OCI-LY7 (cell line): ENCODE measurements around the gene FLCN. TPM values are rescaled to one million over a fixed set of nuclear protein-coding genes. Genes with fewer than 3 reads are reported as not detected.

Experiments
- BruUV-seq: library from RNA; stranded (reverse); fragments of 400-500 nt; replicated peaks from 2 replicates; lab custom pipeline; 2021; lab: Mats Ljungman, UMichigan
- CTCF ChIA-PET: fragments of 300-600 bp; sonication (Branson Sonifier 250); formaldehyde crosslinking; loops from one replicate; lab custom pipeline; 2022; ENCODE audit warnings: antibody characterized with exemption; ENCODE audit not compliant: unreplicated experiment; lab: Charles Lee
- POLR2A ChIA-PET: fragments of 300-600 bp; sonication (Branson Sonifier 250); formaldehyde crosslinking; loops from one replicate; lab custom pipeline; 2022; ENCODE audit warnings: antibody characterized with exemption; lab: Charles Lee
- DNase-seq: peaks from one replicate; pipeline ENCODE4 v3.0.0-alpha.2; 2015; ENCODE audit warnings: low spot score
- H2AFZ ChIP-seq: fragments of 200-600 bp; sonication (generic), shearing (Covaris generic); 2 replicates; pipeline ENCODE4 v1.6.1; 2014; ENCODE audit warnings: mild to moderate bottlenecking, antibody characterized with exemption, low read length, moderate library complexity
- H3K27ac ChIP-seq: fragments of 200-600 bp; sonication (generic); 2 replicates; pipeline ENCODE4 v1.5.1; 2014; ENCODE audit warnings: mixed run types, low read depth, mild to moderate bottlenecking, moderate library complexity, low read length, inconsistent platforms; ENCODE audit not compliant: poor library complexity, severe bottlenecking
- H3K36me3 ChIP-seq: fragments of 200-600 bp; sonication (generic); 2 replicates; pipeline ENCODE4 v1.6.1; 2014; ENCODE audit warnings: mild to moderate bottlenecking, antibody characterized with exemption, low read length, moderate library complexity, mixed read lengths; ENCODE audit not compliant: insufficient read depth
- H3K4me1 ChIP-seq: fragments of 200-600 bp; sonication (generic); 2 replicates; pipeline ENCODE4 v1.5.1; 2014; ENCODE audit warnings: mild to moderate bottlenecking, low read length; ENCODE audit not compliant: insufficient read depth, poor library complexity, severe bottlenecking
- H3K4me2 ChIP-seq: fragments of 200-600 bp; sonication (generic); 2 replicates; pipeline ENCODE4 v1.6.1; 2014; ENCODE audit warnings: mild to moderate bottlenecking, low read length
- H3K4me3 ChIP-seq: fragments of 200-600 bp; sonication (generic); 2 replicates; pipeline ENCODE4 v1.5.1; 2014; ENCODE audit warnings: mild to moderate bottlenecking, low read depth, low read length; ENCODE audit not compliant: poor library complexity, severe bottlenecking
- H3K79me2 ChIP-seq: fragments of 200-600 bp; sonication (generic); 2 replicates; pipeline ENCODE4 v1.6.1; 2016; ENCODE audit warnings: low read depth, mild to moderate bottlenecking, low read length, moderate library complexity, mixed read lengths; ENCODE audit not compliant: insufficient read depth
- H3K9me2 ChIP-seq: fragments of 200-600 bp; sonication (generic); 2 replicates; pipeline ENCODE4 v1.6.1; 2016; ENCODE audit warnings: mild to moderate bottlenecking, low read length, mixed read lengths; ENCODE audit not compliant: insufficient read depth
- H3K9me3 ChIP-seq: fragments of 200-600 bp; sonication (generic); 2 replicates; pipeline ENCODE4 v1.6.1; 2014; ENCODE audit warnings: mild to moderate bottlenecking, mixed run types, low read length, mixed read lengths
- H4K20me1 ChIP-seq: fragments of 200-600 bp; sonication (generic); 2 replicates; pipeline ENCODE4 v1.6.1; 2014; ENCODE audit warnings: mild to moderate bottlenecking, antibody characterized with exemption, low read length, moderate library complexity, mixed read lengths; ENCODE audit not compliant: insufficient read depth
- CTCF ChIP-seq: fragments of 200-600 bp; sonication (generic); conservative IDR thresholded peaks from 2 replicates; pipeline ENCODE4 v1.5.1; 2014; ENCODE audit warnings: mild to moderate bottlenecking, antibody characterized with exemption, low read length, moderate library complexity, mixed read lengths
- EZH2phosphoT487 ChIP-seq: fragments of 200-600 bp; sonication (generic); IDR thresholded peaks from 2 replicates; pipeline ENCODE4 v1.6.1; 2018; ENCODE audit warnings: low read depth, borderline replicate concordance, mild to moderate bottlenecking, mixed run types, antibody characterized with exemption, low read length, moderate library complexity, mixed read lengths
- intact Hi-C: fragments of 100-400 bp; cut with micrococcal nuclease; formaldehyde crosslinking; loops from one replicate; pipeline ENCODE4 v1.10.0; 2022; ENCODE audit not compliant: unreplicated experiment
- total RNA-seq, 2 experiments: library from RNA; depleted of rRNA in 1 of 2; stranded (reverse); fragments of >200 nt in 1 of 2; shearing (Covaris generic) in 1 of 2; gene quantifications; 2 replicates each; pipeline ENCODE4 v1.2.3, GENCODE V29; 2014 to 2022

The FLCN gene
- total RNA-seq, 2 experiments from 2014 or later: 20.5 to 20.9 TPM

GRCh38 chr17:17213775-17214174 lies 23.2 kb downstream of the FLCN start:
- H3K9me2 ChIP-seq: no peaks in the 10 kb centered on the region
- TF ChIP-seq CTCF (no peak), EZH2phosphoT487 (no peak)
- DNase-seq: no peak
- peaks cover 23% of the 10 kb centered on the region; the same call in 1 of the 2 replicates for H3K36me3 ChIP-seq
- no peaks in the 10 kb centered on the region for H3K9me3 ChIP-seq
- CTCF ChIA-PET: no interaction called here
- H3K4me2 ChIP-seq: no peak overlapping the region
- H3K79me2 ChIP-seq: no peaks in the 10 kb centered on the region
- H4K20me1 ChIP-seq: no peaks in the 10 kb centered on the region
- BruUV-seq: no TSS peak
- intact Hi-C loops: no loop called here
- H2AFZ ChIP-seq: no peak overlapping the region
- no peak overlapping the region for H3K4me3 ChIP-seq
- H3K4me1 ChIP-seq: no peaks in the 10 kb centered on the region
- POLR2A ChIA-PET: no interaction called here
- no peak overlapping the region for H3K27ac ChIP-seq

- CTCF ChIA-PET: no interaction called here
- DNase-seq: no peak
- POLR2A ChIA-PET: no interaction called here
Observed at GRCh38 chr17:17207998-17208397, 29.0 kb downstream of the FLCN start.

More at GRCh38 chr17:17207998-17208397, 29.0 kb downstream of the FLCN start:
- H4K20me1 ChIP-seq: no peaks in the 10 kb centered on the region
- no peaks in the 10 kb centered on the region for H3K4me1 ChIP-seq
- no TSS peak for BruUV-seq
- H3K36me3 ChIP-seq: peaks cover 4% of the 10 kb centered on the region; the same call in 1 of the 2 replicates
- no peaks in the 10 kb centered on the region for H3K9me3 ChIP-seq
- H3K9me2 ChIP-seq: no peaks in the 10 kb centered on the region
- intact Hi-C loops: no loop called here
- H3K4me3 ChIP-seq: no peak overlapping the region
- no peak overlapping the region for H3K27ac ChIP-seq
- H3K79me2 ChIP-seq: no peaks in the 10 kb centered on the region
- no peak overlapping the region for H2AFZ ChIP-seq
- H3K4me2 ChIP-seq: no peak overlapping the region
- TF ChIP-seq CTCF (no peak), EZH2phosphoT487 (no peak)
